ENCODE data around the gene BTRC.

The BTRC gene

GRCh38 chr10:101550965-101551364 lies 197.0 kb downstream of the BTRC start:
- no peak for DNase-seq

GRCh38 chr10:101552442-101552841 lies 198.5 kb downstream of the BTRC start:
- peak; percentile 70 for DNase-seq

- DNase-seq: no peak
Measured at GRCh38 chr10:101557541-101557940, 203.6 kb downstream of the BTRC start.

GRCh38 chr10:101558204-101558603 lies 204.2 kb downstream of the BTRC start:
- peak; percentile 92 for DNase-seq

GRCh38 chr10:101558671-101559595 lies 205.0 kb downstream of the BTRC start:
- no peak for DNase-seq

GRCh38 chr10:101559596-101560297 lies 205.8 kb downstream of the BTRC start:
- DNase-seq: no peak

GRCh38 chr10:101560298-101561067 lies 206.5 kb downstream of the BTRC start:
- DNase-seq: no peak

GRCh38 chr10:101561068-101561915 lies 207.3 kb downstream of the BTRC start:
- no peak for DNase-seq

- no peak for DNase-seq
Measured at GRCh38 chr10:101562231-101562630, 208.3 kb downstream of the BTRC start.

GRCh38 chr10:101563007-101563406 lies 209.0 kb downstream of the BTRC start:
- DNase-seq: no peak

GRCh38 chr10:101563497-101564040 lies 209.6 kb downstream of the BTRC start:
- no peak for DNase-seq

- no peak for DNase-seq
Measured at GRCh38 chr10:101564490-101564991, 210.6 kb downstream of the BTRC start.

- no peak for DNase-seq
Measured at GRCh38 chr10:101565370-101565900, 211.5 kb downstream of the BTRC start.

GRCh38 chr10:101565936-101566332 lies 212.0 kb downstream of the BTRC start:
- DNase-seq: no peak

- peak; percentile 74 for DNase-seq
Measured at GRCh38 chr10:101566333-101567164, 212.6 kb downstream of the BTRC start.

- DNase-seq: no peak
Measured at GRCh38 chr10:101567165-101568006, 213.4 kb downstream of the BTRC start.

- no peak for DNase-seq
Measured at GRCh38 chr10:101568054-101568745, 214.2 kb downstream of the BTRC start.

GRCh38 chr10:101569323-101569621 lies 215.3 kb downstream of the BTRC start:
- DNase-seq: no peak
